HG02970 (cell line): ENCODE measurements around the gene ASAP2.
"Not testable (repeated sequence)": the region's sequence is repeated elsewhere in the genome, so short reads cannot be mapped to it uniquely, and the experiment has no call there.

ENCODE experiments used
- ATAC-seq: cut with Tn5 transposase; IDR thresholded peaks from one replicate; pipeline ENCODE4 v1.9.1; 2021; ENCODE audit warnings: mild to moderate bottlenecking, moderate library complexity, moderate number of reproducible peaks; ENCODE audit not compliant: unreplicated experiment, low FRiP score

ASAP2 gene

DNA sequence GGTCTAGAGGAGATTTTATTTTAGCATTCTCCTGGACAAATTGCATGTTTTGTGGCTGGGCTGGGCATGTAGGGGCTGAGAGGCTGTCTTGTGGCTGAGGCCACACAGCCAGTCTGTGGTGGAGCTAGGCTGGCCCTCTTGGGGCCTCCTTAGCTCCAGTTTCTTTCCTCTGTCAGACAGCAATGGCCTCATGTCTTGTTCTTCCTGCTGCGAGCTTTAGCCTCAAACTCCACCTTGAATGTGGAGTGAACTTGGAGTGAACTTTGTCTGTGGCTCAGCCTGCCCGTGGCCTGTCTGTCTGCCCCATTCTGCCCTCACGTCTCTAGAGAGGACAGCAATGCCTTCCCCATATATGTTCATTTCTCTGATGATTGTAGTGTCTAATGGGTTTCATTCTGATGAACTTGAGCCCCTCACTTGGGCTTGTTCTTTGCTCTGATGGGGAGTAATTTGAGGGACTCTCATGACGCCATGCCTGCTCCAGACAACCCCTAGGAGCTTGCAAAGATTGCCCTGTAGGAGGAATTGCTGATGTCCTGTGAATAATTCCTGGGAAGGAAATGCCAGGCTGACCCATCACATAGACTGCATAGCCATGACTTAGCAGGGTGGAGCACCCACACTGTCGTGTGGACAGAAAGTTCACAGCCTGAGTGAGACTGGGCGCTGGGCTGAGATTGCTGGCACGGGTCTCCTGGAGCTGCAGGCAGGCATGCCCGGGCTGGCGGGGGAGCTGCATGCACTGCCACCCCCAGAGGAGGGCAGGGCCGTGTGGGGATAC lies 42.6 kb downstream of the ASAP2 start:
- no peak for ATAC-seq

DNA sequence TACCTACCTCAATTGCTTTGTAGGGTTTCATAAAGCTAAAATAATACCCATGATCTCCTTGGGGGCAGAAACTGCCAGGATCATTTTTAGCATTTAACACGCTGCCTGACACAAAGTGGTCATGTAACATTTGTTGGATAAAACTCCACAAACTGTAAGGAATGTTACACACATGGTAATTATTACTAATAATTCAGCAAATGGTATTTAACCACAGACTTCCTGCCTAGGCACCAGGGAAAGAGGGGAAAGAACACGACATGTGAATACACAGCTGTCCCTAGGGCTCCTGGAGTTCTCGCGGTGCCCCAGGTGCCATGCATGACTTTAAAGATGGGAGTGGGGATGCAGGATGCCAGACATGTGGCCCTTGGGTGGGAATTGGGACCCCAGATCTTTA lies 43.5 kb downstream of the ASAP2 start:
- no peak for ATAC-seq

DNA sequence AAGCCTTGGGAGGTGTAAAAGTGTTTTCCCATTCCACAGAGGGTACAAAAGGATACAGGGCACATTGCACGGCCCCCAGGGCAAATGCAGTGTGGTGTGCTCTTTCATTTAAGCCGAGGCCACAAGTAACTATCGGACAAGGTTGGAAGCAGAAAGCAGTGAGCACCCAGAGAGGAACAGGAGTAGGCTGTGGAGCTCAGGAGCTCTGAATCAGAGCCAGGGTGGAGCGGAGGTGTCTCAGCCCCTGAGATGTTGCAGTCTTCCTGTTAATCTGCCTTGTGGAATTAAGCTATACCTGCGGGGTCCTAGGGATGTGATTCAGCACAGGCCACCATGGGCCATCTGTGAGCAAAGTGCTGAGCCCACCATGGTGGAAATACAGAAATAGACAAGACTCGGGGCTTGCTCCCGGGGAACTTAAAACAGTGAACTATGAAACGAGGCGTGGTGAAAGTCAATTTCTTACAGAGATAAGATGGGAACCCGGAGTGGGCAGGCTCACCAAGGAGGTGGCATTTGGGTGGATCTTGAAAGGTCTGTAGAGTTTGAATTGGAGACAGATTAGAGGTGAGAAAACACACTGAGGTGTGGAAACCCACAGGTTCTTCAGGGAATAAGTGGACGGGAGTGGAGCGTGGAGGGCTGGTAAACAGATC lies 44.0 kb downstream of the ASAP2 start:
- ATAC-seq: no peak

DNA sequence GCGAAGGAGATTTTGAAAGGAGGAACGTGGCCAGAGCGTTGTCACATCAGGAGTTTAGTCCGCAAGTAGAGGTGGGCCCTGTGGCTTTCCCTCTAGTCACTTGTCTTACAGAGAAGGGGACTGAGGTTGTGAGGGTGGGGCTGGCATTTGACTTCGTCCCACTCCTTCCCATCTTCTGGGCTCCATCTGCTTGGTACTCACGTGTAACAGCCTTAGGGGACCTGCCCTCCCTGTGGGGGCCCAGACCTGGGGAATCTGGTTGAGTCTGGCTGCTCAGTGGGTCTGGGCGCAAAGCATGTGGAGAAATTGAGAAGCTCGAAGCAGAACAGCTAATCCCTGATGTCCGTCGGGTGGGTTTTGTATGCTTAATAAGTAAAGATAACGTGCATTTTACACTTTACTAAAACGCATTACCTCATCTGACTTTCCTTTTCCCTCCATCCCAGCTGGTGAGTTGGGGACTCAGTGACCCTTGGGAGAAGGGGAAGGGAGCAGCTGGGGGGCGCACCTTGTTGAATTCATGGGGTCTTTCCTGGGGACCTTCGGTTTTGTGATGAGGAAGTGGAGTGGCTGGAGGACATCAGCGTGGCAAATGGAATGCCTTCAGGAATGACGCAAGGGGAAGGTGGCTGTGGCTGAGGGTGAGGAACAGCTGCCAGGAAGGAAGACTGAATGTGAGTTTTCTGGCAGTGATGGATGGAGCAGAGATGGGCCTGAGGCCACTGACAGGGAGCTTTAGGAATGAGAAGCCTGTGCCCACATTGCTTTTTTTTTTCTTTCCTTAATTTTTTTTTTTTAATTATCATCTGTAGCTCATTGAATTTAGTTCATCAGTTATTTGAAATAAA lies 44.8 kb downstream of the ASAP2 start:
- no peak for ATAC-seq

DNA sequence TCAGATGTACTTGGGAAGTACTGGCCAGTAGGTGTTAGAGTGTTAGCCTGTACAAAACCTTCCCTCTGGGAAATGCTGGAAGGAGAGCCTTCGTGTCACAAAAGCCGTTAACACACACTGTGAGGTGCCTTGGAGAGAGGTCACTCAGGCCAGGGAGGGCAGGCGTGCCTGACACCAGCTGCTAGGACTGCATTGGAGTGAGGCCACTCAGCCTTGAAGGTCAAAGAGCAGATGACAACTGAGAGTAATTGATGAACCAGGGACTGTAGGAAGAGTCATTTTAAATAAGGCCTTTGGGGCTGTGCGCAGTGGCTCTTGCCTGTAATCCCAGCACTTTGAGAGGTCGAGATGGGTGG lies 45.4 kb downstream of the ASAP2 start:
- no peak for ATAC-seq

DNA sequence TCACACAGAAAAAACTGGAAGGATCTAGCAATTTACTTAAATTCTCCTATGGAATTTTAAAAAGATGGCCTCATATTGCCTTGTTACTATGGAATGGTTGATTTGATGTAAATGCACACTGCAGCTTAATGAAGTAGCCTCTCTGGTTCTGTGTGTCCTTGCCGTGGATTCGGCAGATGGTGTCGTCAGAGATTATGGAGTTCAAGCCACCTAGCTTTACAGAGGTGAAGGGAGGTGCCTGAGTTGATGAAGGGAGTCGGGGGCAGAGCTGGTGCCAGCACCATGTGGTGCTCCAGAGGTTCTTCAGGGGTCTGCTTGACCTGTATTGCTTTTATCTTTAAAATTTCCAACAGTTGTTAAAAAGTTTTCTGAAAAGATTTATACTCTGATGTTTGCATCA lies 48.8 kb downstream of the ASAP2 start:
- ATAC-seq: no peak

DNA sequence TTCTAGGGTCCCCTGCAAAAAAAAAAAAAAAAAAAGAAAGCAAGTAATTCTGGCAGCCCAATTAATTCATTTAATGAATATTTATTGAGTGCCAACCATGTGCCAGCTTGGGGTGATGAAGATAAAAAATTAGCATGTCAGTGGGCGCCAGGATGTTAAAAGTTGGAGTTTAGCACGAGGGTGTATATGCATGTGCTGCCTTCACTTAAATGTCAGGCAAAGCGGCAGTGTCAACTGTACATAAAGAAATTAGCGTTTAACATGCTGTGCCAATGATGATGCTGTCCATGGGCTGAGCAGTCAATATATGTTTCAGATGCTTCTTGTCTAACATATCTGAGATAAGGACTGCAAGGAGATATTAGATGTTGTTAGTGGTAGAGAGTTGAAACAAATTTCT lies 49.5 kb downstream of the ASAP2 start:
- no peak for ATAC-seq

DNA sequence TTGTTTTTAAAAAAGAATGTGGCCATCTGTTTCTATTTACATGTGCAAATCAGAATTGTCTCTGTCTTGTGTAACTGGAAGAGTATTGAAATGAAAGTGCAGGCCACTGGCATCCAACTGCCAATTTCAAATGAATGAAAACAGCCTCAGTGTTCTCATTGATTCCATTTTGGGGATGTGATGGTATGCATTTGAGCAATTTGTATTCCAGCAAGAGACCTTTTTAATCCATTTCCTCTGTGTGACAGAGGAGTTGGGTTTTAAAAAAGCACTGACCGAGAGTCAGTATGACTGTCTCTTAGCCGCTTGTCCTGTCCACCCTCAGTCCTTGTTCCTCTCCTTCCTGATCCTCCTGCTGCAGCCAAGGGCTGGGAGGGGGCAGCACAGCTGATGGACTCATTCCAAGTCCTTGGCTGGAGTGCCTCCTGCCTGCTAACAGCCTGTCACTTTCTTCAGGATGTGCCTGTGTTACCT lies 50.0 kb downstream of the ASAP2 start:
- no peak for ATAC-seq

DNA sequence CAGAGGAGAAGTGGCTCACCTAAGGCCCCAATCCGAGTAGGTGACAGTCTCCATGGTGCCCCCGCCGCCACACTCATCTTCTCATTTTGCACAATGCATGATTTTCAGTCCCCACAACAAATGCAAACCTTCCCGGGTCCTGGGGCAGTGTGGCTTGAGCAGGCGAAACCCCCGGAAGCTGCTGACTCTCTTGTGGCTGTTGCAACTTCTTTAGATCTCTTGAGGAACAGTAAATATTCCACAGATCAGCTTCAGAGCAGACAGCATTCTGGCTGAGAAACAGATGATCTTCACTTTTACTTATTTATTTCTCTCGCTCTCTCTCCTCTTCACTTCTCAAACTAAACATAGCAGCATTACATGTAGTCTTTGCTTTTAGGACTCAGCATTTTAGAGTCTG lies 51.9 kb downstream of the ASAP2 start:
- no peak for ATAC-seq

DNA sequence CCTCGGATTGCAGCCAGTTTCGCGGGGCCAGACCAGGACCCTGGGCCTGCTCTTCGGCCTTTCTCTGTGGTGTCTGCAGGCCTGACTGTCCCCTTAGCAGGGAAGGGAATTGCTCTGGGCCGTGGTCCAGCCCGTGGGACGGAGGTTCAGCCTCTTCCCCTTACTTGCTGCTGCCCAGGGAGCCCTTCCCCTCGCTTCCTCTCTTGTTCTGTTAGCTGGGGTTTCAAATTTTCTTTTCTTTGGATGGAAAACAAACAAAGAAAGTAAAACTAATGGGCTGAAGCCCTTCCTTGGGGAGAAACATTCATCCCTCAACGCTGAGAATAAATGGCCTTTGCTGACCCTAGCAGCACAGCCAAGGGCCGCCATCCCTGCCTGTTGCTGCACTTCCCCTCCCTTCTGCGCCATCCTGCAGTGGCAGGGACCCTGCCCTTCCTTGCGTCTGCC lies 52.4 kb downstream of the ASAP2 start:
- ATAC-seq: no peak

DNA sequence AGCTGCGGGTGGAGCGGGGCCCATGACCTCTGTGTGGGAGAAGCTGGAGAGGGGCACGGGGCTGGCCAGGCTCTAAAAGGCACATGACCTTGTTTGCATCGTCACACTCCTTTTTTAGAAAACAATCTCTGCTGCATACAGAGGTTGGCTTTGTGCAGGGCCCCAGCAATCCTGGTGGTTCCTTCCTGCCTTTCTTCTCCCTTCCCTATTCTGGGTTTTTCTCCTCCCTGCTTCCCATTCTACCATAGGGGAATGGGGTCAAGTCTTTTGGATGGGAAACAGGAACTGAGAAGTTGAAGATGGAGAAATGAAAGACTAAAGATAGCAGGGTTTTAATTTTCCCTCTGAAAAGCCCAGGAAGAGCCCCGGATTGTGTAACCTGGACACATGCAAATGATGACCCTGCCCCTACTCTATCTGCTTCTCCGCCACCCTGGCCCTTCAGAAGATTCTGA lies 53.9 kb downstream of the ASAP2 start:
- no peak for ATAC-seq

DNA sequence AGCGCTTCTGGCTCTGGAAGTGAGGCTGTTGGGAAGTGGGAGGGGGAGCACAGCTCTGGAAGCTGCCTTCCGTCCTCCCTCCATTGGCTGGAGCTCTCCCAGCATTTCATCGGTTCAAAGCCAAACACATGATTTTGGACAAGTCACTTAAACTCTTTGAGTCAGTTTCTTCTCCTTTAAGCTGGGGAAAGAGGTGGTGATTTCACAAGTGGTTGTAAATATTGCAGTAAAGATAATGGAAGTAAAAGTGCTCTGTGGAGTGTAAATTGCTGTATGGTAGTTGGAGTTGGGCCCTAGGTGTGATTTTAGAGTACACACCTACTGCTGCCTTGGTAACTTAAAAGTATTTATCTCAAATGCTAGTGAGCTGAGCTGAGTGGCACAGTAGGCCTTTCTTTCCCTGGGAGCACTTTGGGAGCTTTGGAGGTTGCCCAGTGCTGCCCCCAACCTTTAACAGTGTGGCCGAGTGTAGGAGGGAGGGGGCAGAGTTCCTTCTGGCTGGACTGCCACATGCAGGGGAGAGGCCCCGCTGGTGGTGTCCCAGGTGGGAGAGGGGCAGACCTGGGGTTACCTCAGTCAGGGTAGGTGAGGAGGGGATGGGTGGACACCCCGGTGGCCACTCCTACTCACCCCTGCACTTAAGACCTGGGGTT lies 54.7 kb downstream of the ASAP2 start:
- ATAC-seq: no peak

DNA sequence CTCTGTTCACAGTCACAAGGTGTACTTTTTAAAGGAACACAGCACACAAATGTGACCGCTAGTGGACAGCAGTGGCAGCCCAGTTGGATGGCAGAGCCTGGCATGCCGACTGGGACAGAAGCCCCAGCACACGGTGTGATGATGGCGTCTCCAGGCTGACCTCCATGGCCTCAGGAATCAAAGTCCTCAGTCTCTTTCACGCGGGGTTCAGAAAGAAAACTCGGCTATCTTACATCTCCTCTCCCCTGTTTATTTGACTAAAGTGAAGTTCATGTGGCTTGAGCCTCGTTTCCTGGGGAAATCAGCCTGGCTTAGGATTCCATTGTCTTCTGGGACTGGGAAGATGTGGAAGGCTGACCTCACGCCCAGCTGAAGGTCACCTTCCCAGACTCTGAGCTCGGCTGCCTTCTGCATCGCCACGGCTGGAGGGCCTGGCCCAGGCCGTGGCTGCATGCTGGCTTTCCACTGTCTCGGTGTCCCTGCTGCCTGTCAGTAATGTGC lies 56.1 kb downstream of the ASAP2 start:
- no peak for ATAC-seq

DNA sequence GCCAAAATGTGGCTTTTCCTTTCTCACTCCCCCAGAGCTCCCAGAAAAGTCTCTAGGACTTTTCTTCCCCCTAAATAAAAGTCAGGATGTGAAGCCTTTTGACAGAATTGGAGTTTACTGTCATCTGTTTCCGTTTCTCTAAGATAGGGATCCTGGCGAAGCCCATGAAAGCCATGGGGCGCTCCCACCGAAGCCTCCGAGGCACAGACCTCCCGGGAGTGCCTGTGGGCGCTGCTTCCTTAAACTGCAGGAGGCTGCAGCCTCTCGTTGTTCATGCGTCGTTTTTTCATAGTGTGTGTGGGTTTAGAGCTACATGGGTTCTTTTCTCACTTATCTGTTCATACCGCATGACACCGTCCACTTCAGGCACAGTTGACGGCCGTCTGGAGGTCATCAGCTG lies 56.8 kb downstream of the ASAP2 start:
- no peak for ATAC-seq

DNA sequence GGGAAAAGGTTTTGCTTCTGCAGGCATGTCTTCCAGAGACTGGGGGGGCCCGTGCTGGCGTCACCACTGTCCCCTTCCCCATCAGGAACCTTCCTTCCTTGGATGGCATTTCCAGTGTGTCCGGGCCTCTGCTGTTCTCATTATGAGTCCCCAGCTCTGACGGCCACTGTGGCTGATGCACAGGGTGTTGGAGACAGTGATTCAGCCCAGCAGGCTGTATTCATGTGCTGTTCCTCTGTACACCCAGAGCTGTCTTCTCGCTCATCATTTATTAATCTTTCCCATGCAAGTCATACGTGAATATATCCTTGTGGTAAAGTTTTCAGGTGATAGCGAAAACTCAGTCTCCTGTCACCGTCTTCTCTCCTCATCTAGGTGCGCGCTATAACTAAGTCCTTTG lies 57.7 kb downstream of the ASAP2 start:
- ATAC-seq: no peak

DNA sequence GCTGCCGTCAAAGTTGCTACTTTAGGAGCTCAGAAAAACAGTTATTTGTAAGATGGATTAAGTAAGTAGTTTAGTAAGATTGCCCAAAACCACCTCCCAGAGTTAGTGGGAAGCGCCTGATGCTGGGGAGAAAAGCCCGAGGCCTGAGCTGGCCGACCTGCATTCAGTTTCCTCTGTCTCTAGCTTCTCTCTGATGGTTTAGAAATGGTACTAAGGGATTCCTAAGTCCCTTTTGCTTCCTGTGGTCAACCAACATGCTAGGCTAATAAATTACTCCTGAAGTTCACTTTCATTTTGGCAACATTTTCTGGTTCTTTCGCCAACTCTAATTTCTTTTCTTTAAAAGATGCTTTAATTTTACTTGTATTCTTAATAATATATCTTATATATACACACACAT lies 60.1 kb downstream of the ASAP2 start:
- no peak for ATAC-seq

DNA sequence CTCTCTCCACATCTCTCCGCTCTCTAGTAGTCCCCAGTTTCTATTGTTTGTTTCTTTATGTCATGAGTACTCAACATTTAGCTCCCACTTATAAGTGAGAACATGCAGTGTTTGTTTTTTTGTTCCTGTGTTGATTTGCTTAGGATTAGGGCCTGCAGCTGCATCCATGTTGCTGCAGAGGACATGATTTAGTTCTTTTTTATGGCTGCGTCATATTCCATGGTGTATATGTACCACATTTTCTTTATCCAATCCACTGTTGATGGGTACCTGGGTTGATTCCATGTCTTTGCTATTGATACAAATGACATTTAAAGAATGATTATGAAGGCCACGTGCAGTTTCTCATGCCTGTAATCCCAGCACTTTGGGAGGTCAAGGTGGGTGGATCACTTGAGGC lies 60.7 kb downstream of the ASAP2 start:
- not testable (repeated sequence) for ATAC-seq

DNA sequence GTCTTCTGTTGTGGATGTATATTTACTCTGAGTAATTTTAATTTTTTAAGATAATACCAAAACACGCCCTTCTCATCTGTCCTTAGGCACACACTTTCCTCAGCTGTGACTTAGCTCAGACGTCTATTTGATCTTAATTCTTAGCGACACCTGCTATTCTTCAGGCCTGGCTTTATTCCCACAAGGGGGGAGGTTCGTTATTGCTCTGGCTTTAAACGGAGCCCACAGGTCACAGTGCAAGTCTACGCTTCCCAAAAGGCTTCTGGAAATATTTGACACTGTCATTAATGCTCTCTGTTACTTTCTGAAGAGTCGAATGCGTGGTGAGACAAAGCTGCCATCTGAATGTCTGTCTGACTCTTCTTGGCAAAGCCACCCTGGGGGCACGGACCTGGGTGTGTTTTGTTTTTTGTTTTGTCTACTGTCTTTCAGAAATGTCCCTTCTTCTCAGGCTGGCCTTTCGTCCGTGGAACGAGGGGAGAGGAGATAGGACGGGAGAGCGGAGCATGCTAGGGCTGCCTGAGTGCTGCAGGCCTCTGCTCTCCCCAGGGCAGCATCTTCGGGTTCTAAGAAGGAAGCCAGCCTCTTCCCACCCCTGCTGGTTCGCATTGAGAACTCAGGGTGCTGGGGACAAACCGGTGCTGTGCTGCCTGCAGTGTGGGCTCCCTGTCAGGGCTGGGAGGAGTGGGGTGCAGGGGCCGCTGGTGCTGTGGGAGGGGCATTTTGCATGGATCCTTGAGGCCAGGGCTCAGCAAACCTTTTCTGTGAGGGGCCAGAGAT lies 61.9 kb downstream of the ASAP2 start:
- ATAC-seq: no peak

DNA sequence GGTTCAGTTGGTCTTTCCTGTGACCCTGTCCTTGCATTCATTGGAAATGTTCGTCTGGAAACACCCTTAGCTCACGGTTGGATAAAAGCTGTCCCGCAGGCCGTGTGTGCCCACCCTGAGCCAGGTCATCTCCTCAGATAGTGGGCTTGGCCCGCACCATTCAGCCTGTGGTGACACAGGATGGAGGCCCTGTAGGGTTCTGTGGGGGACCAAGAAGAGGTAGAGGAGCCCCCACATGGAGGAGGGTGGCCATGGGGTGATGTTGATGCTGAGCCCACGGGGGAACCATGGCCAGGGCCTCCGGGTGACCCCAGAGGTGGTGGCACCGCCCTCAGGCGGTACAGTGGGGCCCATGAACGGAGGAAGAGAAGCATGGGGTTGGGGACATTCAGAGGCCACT lies 62.7 kb downstream of the ASAP2 start:
- no peak for ATAC-seq
